AG20443 (cell line): ENCODE results near the gene LRCH1.

Source experiments
- DNase-seq: peaks from one replicate; pipeline ENCODE4 v3.0.0; 2012; ENCODE audit warnings: low spot score, mixed read lengths

The LRCH1 gene

GRCh38 chr13:46665633-46666482 lies 112.9 kb downstream of the LRCH1 start:
- no peak for DNase-seq

DNA sequence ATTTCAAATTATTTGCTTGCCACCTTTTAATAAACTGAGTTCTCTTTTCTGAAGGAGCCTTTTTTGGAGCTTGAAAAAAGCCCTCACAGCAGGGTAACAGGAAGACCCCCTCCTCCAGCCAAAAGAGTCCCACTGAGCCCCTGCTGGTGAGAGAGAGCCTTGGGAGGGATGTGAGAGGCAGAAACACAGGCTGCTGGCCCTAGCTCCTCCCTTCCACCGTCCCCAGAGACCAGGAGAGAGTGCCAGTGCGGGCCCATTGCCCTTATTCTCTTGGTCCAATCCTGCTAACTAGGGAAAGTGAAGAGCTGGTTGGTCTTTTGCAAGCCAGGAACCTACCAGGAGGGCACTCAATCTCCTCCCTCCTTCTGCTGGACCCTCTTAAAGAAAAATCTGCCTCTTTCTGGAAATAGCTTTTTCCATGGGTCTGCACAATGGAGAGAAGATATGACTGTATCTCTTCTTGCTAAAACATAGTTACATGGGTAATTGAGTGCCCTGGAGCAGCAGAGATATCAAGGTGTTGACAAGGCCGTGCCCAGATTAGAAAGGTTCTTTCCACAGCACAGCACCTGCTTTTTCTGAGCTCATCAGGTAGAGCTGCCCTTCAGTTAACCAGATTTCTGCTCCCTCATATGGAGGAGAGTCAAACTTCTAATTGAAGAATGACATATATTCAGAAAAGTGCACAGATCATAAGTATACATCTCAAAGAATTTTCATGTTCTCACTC lies 113.9 kb downstream of the LRCH1 start:
- no peak for DNase-seq

DNA sequence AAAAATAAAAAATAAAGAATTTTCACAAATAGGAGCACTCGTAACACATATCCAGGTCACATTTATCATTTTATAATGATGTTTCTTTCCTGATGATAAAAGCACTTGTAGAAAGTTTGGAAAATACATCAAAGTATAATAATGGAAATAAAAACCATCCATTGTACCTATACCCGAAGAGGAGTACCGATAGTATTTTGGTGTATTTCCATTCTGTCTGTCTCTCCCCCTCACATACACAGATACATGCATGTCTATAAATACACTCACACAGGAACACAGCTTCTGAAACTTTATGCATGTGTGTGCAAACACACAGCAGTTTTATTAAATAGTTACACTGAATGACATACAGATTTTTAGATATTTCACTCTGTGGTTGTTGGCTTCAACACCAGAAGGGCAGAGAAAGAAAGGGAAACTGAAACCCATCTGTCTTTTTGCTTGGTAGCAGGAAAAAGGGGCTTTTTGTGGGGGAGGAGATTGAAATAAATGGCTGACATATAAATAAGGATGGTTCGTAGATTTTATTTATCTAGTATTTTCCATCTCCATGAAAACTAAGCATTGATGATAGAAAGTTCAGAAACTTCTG lies 114.8 kb downstream of the LRCH1 start:
- peak; percentile 15 for DNase-seq

DNA sequence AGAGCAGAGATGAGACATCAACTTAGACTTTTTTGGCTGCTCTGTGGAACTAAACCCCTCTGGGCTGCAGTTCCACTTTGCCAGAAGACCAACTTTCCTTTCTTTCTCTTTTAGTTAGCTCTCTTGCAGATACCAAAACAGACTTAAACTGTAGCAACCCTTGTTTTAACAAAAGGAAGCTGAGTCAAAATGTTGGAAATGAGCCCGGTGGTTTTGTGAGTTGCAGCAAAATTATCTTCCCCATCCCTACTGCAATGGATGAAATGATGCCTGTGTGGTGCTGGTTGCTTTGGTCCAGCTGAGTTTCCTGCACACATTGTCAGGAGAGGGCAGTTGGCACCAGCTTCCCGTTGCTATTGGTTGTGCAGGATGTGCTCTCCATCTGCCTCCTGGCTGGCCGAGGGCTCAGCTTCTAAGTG lies 115.3 kb downstream of the LRCH1 start:
- DNase-seq = peak; percentile 77

DNA sequence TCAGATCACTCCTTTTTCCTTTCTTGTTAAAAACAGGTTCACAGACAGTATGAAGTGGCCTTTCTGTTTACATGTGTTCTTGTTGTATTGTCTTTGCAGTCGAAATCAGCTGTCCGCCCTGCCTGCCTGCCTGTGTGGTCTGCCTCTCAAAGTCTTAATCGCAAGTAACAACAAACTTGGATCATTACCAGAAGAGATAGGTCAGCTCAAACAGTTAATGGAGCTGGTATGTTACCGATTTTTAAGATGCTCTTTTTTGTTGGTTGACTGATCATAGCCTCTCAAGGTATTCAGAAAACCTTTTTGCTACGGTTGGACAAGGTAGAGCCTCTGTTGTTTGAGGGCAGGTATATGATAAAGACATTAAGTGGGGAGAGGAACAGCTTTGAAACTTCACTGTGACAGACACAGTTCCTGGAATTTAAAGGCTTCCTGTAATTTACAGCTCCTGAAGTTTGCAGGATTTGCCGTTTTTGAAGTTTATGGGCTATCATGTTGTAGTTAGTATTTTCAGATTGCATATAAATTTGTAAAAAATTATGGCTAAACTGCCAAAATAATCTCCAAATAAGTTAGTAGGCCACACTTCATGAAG lies 116.1 kb downstream of the LRCH1 start:
- DNase-seq = no peak

- DNase-seq = no peak
Observed at GRCh38 chr13:46672338-46673090, 119.5 kb downstream of the LRCH1 start.

DNA sequence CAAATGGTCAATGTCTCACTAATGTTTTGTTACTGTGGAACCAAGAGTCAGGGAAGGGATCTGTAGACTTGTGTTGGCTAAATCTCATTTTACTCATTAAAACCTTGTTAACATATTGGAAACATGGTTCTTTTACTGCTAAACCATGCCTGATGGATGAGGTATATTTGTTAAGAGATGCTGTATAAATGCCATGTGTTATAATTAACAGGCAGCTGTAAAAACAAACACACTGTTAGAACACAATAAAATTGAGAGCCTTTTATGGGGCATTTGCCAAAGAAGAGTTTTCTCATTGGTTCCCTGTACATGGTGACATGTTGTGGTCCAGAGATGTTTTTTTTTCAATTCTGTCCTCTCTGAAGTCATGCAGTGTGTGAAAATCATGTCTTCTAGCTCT lies 122.0 kb downstream of the LRCH1 start:
- DNase-seq = no peak

DNA sequence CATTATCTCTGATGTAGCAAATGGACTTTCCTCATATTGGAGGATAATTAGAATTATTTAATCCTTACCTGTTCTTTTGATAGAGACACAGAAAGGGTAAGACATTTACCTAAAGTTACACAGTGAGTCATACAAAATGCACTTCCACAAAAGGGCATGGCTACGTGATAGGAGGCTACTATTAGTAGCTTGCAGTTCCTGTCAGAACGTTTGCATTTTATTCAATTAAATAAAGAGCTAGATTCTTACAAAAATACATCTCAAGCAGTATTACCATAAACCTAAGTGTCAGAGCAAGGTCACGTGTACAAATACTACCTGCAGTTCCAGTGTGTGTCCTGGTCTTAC lies 123.4 kb downstream of the LRCH1 start:
- no peak for DNase-seq

DNA sequence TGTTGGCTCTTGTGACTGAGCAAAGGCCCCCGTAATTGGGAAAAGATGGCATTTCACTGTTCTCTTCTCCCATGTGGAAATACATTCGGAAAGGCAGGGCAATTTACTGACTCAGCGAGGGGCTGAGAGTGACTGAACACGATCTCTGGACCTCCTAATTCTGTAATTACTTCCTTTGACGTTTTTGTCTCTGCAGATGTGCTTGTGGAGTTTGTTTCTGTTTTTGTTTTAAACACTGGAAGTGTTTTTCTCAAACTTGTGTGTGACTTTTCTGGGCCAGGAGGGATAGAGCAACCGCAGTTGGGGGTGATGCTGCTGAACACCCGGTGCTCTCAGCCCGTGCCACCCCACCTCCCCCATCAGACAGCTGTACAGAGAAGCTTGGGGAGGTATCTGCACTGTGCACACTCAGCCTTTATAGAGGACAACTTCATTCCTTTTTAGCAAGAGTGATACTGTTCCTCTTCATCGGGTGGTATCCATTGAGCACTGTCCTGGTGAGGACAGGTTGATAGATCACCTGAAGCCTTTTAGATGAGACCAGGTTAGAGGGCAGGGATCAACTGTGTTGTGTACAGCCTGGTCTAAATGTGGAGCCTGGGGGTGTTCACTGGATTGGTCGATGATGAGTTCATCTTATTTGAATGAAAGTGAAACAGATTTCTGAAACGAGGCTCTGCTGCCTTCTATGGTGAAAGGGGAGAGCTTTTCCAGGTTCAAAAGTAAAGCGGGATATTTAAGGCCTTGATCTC lies 126.6 kb downstream of the LRCH1 start:
- DNase-seq = peak; percentile 83

GRCh38 chr13:46682015-46682414 lies 129.0 kb downstream of the LRCH1 start:
- no peak for DNase-seq

DNA sequence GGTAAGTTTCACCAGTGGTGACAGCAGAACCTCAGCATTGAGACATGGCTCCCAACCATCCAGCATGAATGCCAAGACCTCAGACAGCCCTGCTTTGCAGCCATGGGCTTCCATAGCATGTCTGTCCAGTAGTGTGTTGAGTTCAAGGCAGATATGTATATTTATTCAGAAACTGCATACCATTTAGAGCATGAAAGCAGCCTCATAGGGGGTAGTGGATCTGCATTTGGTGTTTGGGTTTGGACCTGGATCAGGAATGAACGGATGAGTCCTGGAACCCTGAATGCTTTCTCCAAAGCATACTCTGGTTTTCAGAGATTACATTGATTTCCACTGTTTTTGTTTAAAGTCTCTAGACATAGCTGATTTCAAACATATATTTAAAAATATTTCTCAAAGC lies 129.7 kb downstream of the LRCH1 start:
- no peak for DNase-seq

DNA sequence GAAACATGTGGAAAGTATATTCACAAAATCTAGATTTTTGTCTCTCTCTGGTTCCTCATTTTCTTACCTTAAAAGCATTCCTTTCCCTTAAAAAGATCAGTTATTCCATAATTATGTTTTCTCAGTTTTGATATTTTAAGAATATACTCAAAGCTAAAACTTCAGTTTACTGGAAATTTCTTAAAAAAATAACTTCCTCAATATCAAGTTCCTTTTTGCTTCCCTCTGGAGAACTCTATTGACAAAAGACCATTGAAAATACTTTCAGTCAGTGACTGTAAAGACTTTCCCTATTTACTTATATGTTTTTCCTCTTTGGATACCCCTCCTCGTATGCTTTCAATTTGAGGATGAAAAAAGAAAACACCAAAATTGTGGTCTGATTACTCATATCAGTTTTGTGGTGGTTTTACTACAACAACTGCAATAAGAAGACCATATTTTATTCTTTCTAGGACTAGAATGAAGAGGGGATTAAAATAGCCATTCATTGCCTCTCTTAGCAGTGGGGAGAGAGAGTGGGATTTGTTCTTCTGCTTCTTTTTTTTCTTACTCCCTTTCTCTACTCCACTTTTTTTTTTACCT lies 130.8 kb downstream of the LRCH1 start:
- no peak for DNase-seq

GRCh38 chr13:46684287-46685001 lies 131.5 kb downstream of the LRCH1 start:
- DNase-seq = no peak

- DNase-seq = no peak
Observed at GRCh38 chr13:46685006-46685730, 132.2 kb downstream of the LRCH1 start.

- no peak for DNase-seq
Observed at GRCh38 chr13:46686171-46686570, 133.2 kb downstream of the LRCH1 start.

DNA sequence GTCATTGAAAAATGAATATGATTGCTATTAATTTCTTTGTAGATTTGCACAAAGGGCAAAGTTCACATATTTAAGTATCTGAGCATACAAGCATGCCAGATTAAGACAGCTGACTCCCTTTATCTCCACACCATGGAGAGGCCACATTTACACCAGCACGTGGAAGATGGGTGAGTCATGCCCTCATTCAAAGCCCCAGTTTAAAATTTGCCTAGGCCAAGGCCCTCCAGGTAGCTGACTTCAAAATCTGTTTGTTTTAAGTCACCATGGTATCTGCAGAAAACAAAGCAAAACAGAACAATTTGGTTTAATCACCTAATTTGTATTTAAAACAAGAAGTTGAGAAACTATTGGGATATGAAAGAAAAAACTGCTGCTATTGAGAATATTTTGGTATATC lies 134.8 kb downstream of the LRCH1 start:
- DNase-seq = no peak

DNA sequence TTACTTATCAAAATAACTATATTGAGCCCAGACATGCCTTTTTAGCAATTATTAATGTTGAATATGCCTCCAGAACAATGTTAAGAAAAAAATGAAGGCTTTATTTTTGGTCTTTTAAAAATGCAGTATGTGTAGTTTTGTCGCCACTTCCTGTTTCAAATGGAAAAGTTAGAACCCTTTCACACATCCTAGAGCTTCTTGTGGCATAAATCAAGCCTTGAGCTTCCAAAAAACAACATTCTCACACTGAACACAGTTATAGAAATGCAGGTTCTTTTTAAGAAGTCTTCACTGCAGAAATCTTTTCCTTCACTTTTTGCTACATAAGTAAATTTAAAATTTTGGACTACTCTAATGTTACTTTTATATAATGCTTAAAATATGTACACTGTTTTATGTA lies 135.3 kb downstream of the LRCH1 start:
- no peak for DNase-seq

DNA sequence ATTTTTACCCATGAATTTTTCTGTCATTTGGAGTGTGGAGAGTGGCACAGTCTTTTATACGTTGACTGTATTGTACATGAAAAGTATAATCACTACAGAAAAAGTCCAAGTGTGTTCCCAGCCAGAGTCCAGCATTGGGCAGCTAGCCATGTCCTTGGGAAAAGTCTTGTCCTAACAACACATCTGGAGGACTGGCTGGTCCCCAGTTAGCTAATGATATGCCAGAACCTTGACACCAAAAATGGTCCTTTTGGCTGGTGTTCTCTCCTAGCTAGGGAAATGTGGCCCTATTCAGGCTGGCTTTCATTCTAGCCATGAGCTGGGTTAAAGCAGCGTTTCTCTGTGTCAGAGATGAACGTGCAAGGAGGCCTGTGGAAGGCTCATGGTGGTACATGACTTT lies 145.0 kb downstream of the LRCH1 start:
- no peak for DNase-seq

DNA sequence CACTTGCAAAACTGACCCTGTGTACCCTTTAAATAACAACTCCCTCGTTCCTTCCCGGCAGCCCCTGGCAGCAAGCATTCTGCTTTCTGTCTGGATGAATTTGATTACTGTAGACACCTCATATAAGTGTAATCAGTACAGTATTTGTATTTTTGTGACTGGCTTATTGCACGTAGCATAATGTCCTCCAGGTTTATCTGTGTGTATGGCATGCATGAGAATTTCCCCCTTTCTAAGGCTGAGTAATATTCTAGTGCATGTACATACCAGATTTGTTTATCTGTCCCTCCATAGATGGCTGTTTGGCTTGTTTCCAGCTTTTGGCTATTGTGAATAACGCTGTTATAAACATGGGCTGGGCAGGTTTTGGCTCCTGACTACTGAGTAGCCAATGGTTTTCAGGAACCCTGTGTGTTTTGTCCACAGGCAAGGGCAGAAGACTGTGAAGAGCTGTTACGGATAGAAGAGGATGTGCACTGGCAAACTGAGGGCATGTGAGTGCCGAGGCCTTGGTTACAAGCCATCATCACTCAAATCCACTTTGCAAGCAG lies 146.0 kb downstream of the LRCH1 start:
- no peak for DNase-seq
